NB4 (cell line): ENCODE results near the gene UGGT2.

Source experiments
- CTCF ChIP-seq: IDR thresholded peaks from one replicate; pipeline ENCODE4 v1.5.1; 2012; ENCODE audit warnings: low read depth, low read length
- MAX ChIP-seq: IDR thresholded peaks from 2 replicates; pipeline ENCODE4 v1.6.1; 2011; ENCODE audit warnings: low read depth, low read length
- POLR2A ChIP-seq: IDR thresholded peaks from 2 replicates; pipeline ENCODE4 v1.6.1; 2011; ENCODE audit warnings: mild to moderate bottlenecking; ENCODE audit not compliant: insufficient read length; ENCODE audit errors: extremely low read depth

GRCh38 chr13:95898256-95898655 is 154.9 kb downstream of the UGGT2 start:
- no peak for TF ChIP-seq MAX
- no peak for TF ChIP-seq CTCF
- TF ChIP-seq POLR2A, result no peak
